ENCODE measurements around the gene ZBTB4. TPM values are rescaled to one million over a fixed set of nuclear protein-coding genes. Genes with fewer than 3 reads are reported as not detected.
"Not testable (repeated sequence)": the region's sequence is repeated elsewhere in the genome, so short reads cannot be mapped to it uniquely, and the experiment has no call there.

ZBTB4 gene
- total and polyA plus RNA-seq, 2 donors, result 21.1 to 76.2 TPM

GRCh38 chr17:7483255-7484066 is 4.0 kb upstream of the ZBTB4 start:
- peak overlapping the region; percentile 100 for H3K27ac ChIP-seq (ENCODE audit: low read depth)
- no peaks in the 10 kb centered on the region for H3K36me3 ChIP-seq (ENCODE audit: insufficient read depth)
- 1% methylated on average over 38 of the region's 38 CpGs for WGBS
- H3K4me3 ChIP-seq (ENCODE audit: low read depth, low read length), result peak overlapping the region; percentile 60
- H3K4me1 ChIP-seq (ENCODE audit: insufficient read depth), result no peaks in the 10 kb centered on the region
- DNase-seq (ENCODE audit: extremely low spot score), result peak; percentile 71

GRCh38 chr17:7482742-7483088 is 3.3 kb upstream of the ZBTB4 start:
- not testable (repeated sequence) for H3K4me1 ChIP-seq (ENCODE audit: insufficient read depth); H3K36me3 ChIP-seq (ENCODE audit: insufficient read depth); DNase-seq (ENCODE audit: extremely low spot score)
- Histone ChIP-seq H3K4me3 (ENCODE audit: low read depth, low read length) (peak overlapping the region; percentile 11), H3K27ac (ENCODE audit: low read depth) (peak overlapping the region; percentile 100)
- WGBS, result 70% methylated on average over 6 of the region's 6 CpGs

GRCh38 chr17:7481842-7482741 is 2.7 kb upstream of the ZBTB4 start:
- not testable (repeated sequence) for H3K36me3 ChIP-seq (ENCODE audit: insufficient read depth); H3K4me1 ChIP-seq (ENCODE audit: insufficient read depth); H3K27ac ChIP-seq (ENCODE audit: low read depth); DNase-seq (ENCODE audit: extremely low spot score); H3K4me3 ChIP-seq (ENCODE audit: low read depth, low read length)
- WGBS, result 85% methylated on average over 31 of the region's 31 CpGs

- DNase-seq (ENCODE audit: extremely low spot score); H3K4me3 ChIP-seq (ENCODE audit: low read depth, low read length); H3K36me3 ChIP-seq (ENCODE audit: insufficient read depth); H3K4me1 ChIP-seq (ENCODE audit: insufficient read depth): not testable (repeated sequence)
- H3K27ac ChIP-seq (ENCODE audit: low read depth), result peak within 1 kb of the TSS; percentile 98
- 89% methylated on average over 4 of the region's 4 CpGs for WGBS
These were observed 1.8 kb upstream of the ZBTB4 start, which contains the start of gene SLC35G6 for GRCh38 chr17:7481275-7481674. Gene SLC35G6 (plus strand): TSS chr17:7481446. CDS start chr17:7481517, 71 bp downstream.

- no peak for DNase-seq (ENCODE audit: extremely low spot score)
- WGBS, result 4% methylated on average over 8 of the region's 8 CpGs
- no peaks in the 10 kb centered on the region for H3K36me3 ChIP-seq (ENCODE audit: insufficient read depth)
- no peaks in the 10 kb centered on the region for H3K4me1 ChIP-seq (ENCODE audit: insufficient read depth)
- peak overlapping the region; percentile 97 for H3K4me3 ChIP-seq (ENCODE audit: low read depth, low read length)
- H3K27ac ChIP-seq (ENCODE audit: low read depth), result peak overlapping the region; percentile 98
These were observed 606 bp upstream of the ZBTB4 start for GRCh38 chr17:7480089-7480384.

- Histone ChIP-seq H3K36me3 (ENCODE audit: insufficient read depth) (no peaks in the 10 kb centered on the region), H3K4me3 (ENCODE audit: low read depth, low read length) (peak overlapping the region; percentile 97), H3K4me1 (ENCODE audit: insufficient read depth) (no peaks in the 10 kb centered on the region), H3K27ac (ENCODE audit: low read depth) (peak overlapping the region; percentile 100)
- DNase-seq (ENCODE audit: extremely low spot score), result no peak
- 6% methylated on average over 40 of the region's 40 CpGs for WGBS
These were observed 887 bp downstream of the ZBTB4 start for GRCh38 chr17:7478276-7479212.

- Histone ChIP-seq H3K36me3 (ENCODE audit: insufficient read depth) (no peaks in the 10 kb centered on the region), H3K4me3 (ENCODE audit: low read depth, low read length) (peak overlapping the region; percentile 97), H3K4me1 (ENCODE audit: insufficient read depth) (no peaks in the 10 kb centered on the region), H3K27ac (ENCODE audit: low read depth) (peak overlapping the region; percentile 100)
- 16% methylated on average over 26 of the region's 26 CpGs for WGBS
- DNase-seq (ENCODE audit: extremely low spot score), result peak; percentile 80
These were observed 1.8 kb downstream of the ZBTB4 start for GRCh38 chr17:7477392-7478275.

- no peaks in the 10 kb centered on the region for H3K36me3 ChIP-seq (ENCODE audit: insufficient read depth)
- H3K4me3 ChIP-seq (ENCODE audit: low read depth, low read length), result no peak overlapping the region
- WGBS, result 78% methylated on average over 5 of the region's 5 CpGs
- no peaks in the 10 kb centered on the region for H3K4me1 ChIP-seq (ENCODE audit: insufficient read depth)
- no peak for DNase-seq (ENCODE audit: extremely low spot score)
- H3K27ac ChIP-seq (ENCODE audit: low read depth), result peak overlapping the region; percentile 100
These were observed 2.5 kb downstream of the ZBTB4 start for GRCh38 chr17:7476951-7477350.

- Histone ChIP-seq H3K4me3 (ENCODE audit: low read depth, low read length) (no peak overlapping the region), H3K36me3 (ENCODE audit: insufficient read depth) (no peaks in the 10 kb centered on the region), H3K4me1 (ENCODE audit: insufficient read depth) (no peaks in the 10 kb centered on the region), H3K27ac (ENCODE audit: low read depth) (no peak overlapping the region)
- DNase-seq (ENCODE audit: extremely low spot score), result no peak
- WGBS, result 21% methylated on average over 3 of the region's 3 CpGs
These were observed 2.9 kb downstream of the ZBTB4 start for GRCh38 chr17:7476494-7476893.

- Histone ChIP-seq H3K4me3 (ENCODE audit: low read depth, low read length) (no peak overlapping the region), H3K4me1 (ENCODE audit: insufficient read depth) (no peaks in the 10 kb centered on the region), H3K36me3 (ENCODE audit: insufficient read depth) (no peaks in the 10 kb centered on the region), H3K27ac (ENCODE audit: low read depth) (peak overlapping the region; percentile 31)
- 44% methylated on average over 15 of the region's 15 CpGs for WGBS
- DNase-seq (ENCODE audit: extremely low spot score), result no peak
These were observed 3.5 kb downstream of the ZBTB4 start for GRCh38 chr17:7475764-7476422.

- not testable (repeated sequence) for H3K27ac ChIP-seq (ENCODE audit: low read depth); DNase-seq (ENCODE audit: extremely low spot score); H3K4me3 ChIP-seq (ENCODE audit: low read depth, low read length); H3K36me3 ChIP-seq (ENCODE audit: insufficient read depth); H3K4me1 ChIP-seq (ENCODE audit: insufficient read depth)
- WGBS, result 90% methylated on average over 8 of the region's 8 CpGs
These were observed 4.7 kb downstream of the ZBTB4 start for GRCh38 chr17:7474767-7475166.

- 90% methylated on average over 2 of the region's 2 CpGs for WGBS
- no peaks in the 10 kb centered on the region for H3K4me1 ChIP-seq (ENCODE audit: insufficient read depth)
- H3K4me3 ChIP-seq (ENCODE audit: low read depth, low read length), result no peak overlapping the region
- H3K27ac ChIP-seq (ENCODE audit: low read depth), result no peak overlapping the region
- no peaks in the 10 kb centered on the region for H3K36me3 ChIP-seq (ENCODE audit: insufficient read depth)
- DNase-seq (ENCODE audit: extremely low spot score), result no peak
These were observed 7.7 kb downstream of the ZBTB4 start for GRCh38 chr17:7471729-7472128.

Data from urinary bladder (tissue), 4 donors.